Lower lobe of right lung (tissue), 2 donors: ENCODE data around the gene IPO11. TPM values are rescaled to one million over a fixed set of nuclear protein-coding genes. Genes with fewer than 3 reads are reported as not detected.

Source experiments
- ATAC-seq, 2 donors: fragments of 200-7000 bp; cut with Tn5 transposase; one replicate each; pipeline ENCODE4 v1.9.1; 2020 to 2022; ENCODE audit warnings: mild to moderate bottlenecking in 2 of 2, moderate library complexity in 2 of 2
- DNase-seq: peaks from one replicate; pipeline ENCODE4 v3.0.0-alpha.2; 2020
- H3K27ac ChIP-seq: fragments of 200-600 bp; one replicate; pipeline ENCODE4 v1.8.0; 2022
- H3K27me3 ChIP-seq: fragments of 200-600 bp; one replicate; pipeline ENCODE4 v1.8.0; 2022; ENCODE audit warnings: low read depth
- H3K36me3 ChIP-seq: fragments of 200-600 bp; one replicate; pipeline ENCODE4 v1.8.0; 2022; ENCODE audit warnings: mild to moderate bottlenecking
- H3K4me1 ChIP-seq: fragments of 200-600 bp; one replicate; pipeline ENCODE4 v1.8.0; 2022
- H3K4me3 ChIP-seq: fragments of 200-600 bp; one replicate; pipeline ENCODE4 v1.8.0; 2022; ENCODE audit warnings: mild to moderate bottlenecking
- H3K9me3 ChIP-seq: fragments of 200-600 bp; one replicate; pipeline ENCODE4 v1.8.0; 2022
- CTCF ChIP-seq: fragments of 200-600 bp; IDR thresholded peaks from one replicate; pipeline ENCODE4 v1.8.0; 2022; ENCODE audit warnings: antibody characterized with exemption, mild to moderate bottlenecking
- intact Hi-C: fragments of 100-400 bp; cut with DNase I; formaldehyde crosslinking; loops from one replicate; pipeline ENCODE4 v1.11.0; 2022
- total RNA-seq: library from RNA; stranded (reverse); fragmentation: NEBNext Ultra II Directional; extraction: Animal tissue kit (Norgen Biotek cat#: 25700); gene quantifications from one replicate; pipeline ENCODE4 v1.2.1, GENCODE V29; 2021
- donor health status: DM: no; HTN: yes; CAD: no; lungs with severe emphysema.

IPO11 gene
- total RNA-seq, 1 donor from 2014 or later = 30.4 TPM

- Histone ChIP-seq H3K9me3 (no peaks in the 10 kb centered on the region), H3K36me3 (no peaks in the 10 kb centered on the region), H3K4me1 (no peaks in the 10 kb centered on the region), H3K27me3 (no peaks in the 10 kb centered on the region), H3K4me3 (no peak overlapping the region), H3K27ac (no peak overlapping the region)
- DNase-seq = no peak
- intact Hi-C loops = no loop called here
- ATAC-seq = no peak
- no peak for TF ChIP-seq CTCF
Observed at GRCh38 chr5:62587737-62588136, 175.2 kb downstream of the IPO11 start.

GRCh38 chr5:62588668-62589067 lies 176.1 kb downstream of the IPO11 start:
- H3K4me3 ChIP-seq = no peak overlapping the region
- ATAC-seq (no peak), DNase-seq (no peak)
- TF ChIP-seq CTCF = no peak
- H3K27ac ChIP-seq = no peak overlapping the region
- no peaks in the 10 kb centered on the region for H3K36me3 ChIP-seq
- H3K4me1 ChIP-seq = no peaks in the 10 kb centered on the region
- no peaks in the 10 kb centered on the region for H3K27me3 ChIP-seq
- H3K9me3 ChIP-seq = no peaks in the 10 kb centered on the region
- intact Hi-C loops = no loop called here

- TF ChIP-seq CTCF = no peak
- intact Hi-C loops = no loop called here
- no peak for ATAC-seq
- Histone ChIP-seq H3K4me3 (no peak overlapping the region), H3K27me3 (no peaks in the 10 kb centered on the region), H3K4me1 (no peaks in the 10 kb centered on the region), H3K27ac (no peak overlapping the region), H3K36me3 (peaks cover 4% of the 10 kb centered on the region), H3K9me3 (no peaks in the 10 kb centered on the region)
- no peak for DNase-seq
Observed at GRCh38 chr5:62589504-62589903, 176.9 kb downstream of the IPO11 start.

GRCh38 chr5:62590387-62590786 lies 177.8 kb downstream of the IPO11 start:
- H3K27me3 ChIP-seq = no peaks in the 10 kb centered on the region
- H3K27ac ChIP-seq = no peak overlapping the region
- peaks cover 4% of the 10 kb centered on the region for H3K36me3 ChIP-seq
- no peaks in the 10 kb centered on the region for H3K9me3 ChIP-seq
- no peaks in the 10 kb centered on the region for H3K4me1 ChIP-seq
- DNase-seq = no peak
- TF ChIP-seq CTCF = no peak
- ATAC-seq = no peak
- H3K4me3 ChIP-seq = no peak overlapping the region
- intact Hi-C loops = no loop called here

GRCh38 chr5:62592558-62592957 lies 180.0 kb downstream of the IPO11 start:
- Histone ChIP-seq H3K4me3 (no peak overlapping the region), H3K4me1 (no peaks in the 10 kb centered on the region)
- TF ChIP-seq CTCF = no peak

GRCh38 chr5:62593331-62593730 lies 180.8 kb downstream of the IPO11 start:
- DNase-seq (no peak), ATAC-seq (no peak)
- Histone ChIP-seq H3K27ac (no peak overlapping the region), H3K9me3 (no peaks in the 10 kb centered on the region), H3K4me1 (no peaks in the 10 kb centered on the region), H3K36me3 (peaks cover 4% of the 10 kb centered on the region), H3K4me3 (no peak overlapping the region), H3K27me3 (no peaks in the 10 kb centered on the region)
- no peak for TF ChIP-seq CTCF
- intact Hi-C loops = no loop called here

More at GRCh38 chr5:62592558-62592957, 180.0 kb downstream of the IPO11 start:
- ATAC-seq (no peak), DNase-seq (no peak)
- Histone ChIP-seq H3K27ac (no peak overlapping the region), H3K9me3 (no peaks in the 10 kb centered on the region), H3K36me3 (peaks cover 4% of the 10 kb centered on the region), H3K27me3 (no peaks in the 10 kb centered on the region)
- intact Hi-C loops = no loop called here
